ENCODE measurements around the gene DSG2. TPM values are rescaled to one million over a fixed set of nuclear protein-coding genes. Genes with fewer than 3 reads are reported as not detected.

The DSG2 gene
- total and polyA plus RNA-seq, 9 donors, result 13.7 to 43.7 (median 21.9) TPM

DNA sequence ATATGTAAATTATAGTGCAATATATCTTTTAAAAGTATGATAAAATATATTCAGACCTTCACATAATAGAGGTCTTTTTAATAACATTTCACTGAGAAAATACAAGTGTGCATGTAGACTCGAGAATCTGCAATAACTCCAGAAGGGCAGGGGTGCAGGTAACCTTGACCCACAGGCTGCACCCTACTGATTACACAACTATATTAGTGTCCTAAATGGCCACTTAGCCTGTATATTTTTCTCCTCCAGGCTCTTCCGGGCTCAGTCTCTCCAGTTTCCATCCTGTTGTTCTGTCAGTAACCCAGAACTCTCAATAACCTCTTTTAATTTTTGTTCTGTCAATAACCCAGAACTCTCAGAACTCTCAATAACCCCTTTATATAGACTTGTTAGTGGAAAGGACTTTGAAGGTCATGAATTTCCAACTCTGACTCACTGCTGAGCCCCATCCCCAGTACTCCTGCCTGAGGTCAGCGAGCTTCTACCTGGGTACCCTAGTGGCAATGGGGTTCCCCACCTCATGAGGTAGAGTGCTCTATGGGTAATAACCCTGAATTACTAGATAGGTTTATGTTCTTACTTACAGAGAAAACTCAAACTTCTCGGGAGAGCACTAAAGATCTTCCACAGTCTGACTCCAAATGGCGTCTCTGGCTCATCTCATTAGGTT is 85.3 kb downstream of the DSG2 start:
- intact Hi-C loops (cut with DNase I), result no loop called here
- H3K4me1 ChIP-seq (ENCODE audit: insufficient read depth), result no peaks in the 10 kb centered on the region
- no peak overlapping the region for H3K4me3 ChIP-seq
- DNase-seq, result no peak
- 85 to 93% (median 90%) methylated on average over 5 of the region's 5 CpGs for WGBS, 3 donors
- no peaks in the 10 kb centered on the region for H3K9me3 ChIP-seq
- H3K27me3 ChIP-seq, result no peaks in the 10 kb centered on the region
- no peak overlapping the region for H3K27ac ChIP-seq
- no peak for TF ChIP-seq EP300 (IDR thresholded peaks at IDR 0.05)
- no peak for TF ChIP-seq CTCF (IDR thresholded peaks at IDR 0.05)
- TF ChIP-seq POLR2A (IDR thresholded peaks at IDR 0.05), result no peak
- no peaks in the 10 kb centered on the region for H3K36me3 ChIP-seq

DNA sequence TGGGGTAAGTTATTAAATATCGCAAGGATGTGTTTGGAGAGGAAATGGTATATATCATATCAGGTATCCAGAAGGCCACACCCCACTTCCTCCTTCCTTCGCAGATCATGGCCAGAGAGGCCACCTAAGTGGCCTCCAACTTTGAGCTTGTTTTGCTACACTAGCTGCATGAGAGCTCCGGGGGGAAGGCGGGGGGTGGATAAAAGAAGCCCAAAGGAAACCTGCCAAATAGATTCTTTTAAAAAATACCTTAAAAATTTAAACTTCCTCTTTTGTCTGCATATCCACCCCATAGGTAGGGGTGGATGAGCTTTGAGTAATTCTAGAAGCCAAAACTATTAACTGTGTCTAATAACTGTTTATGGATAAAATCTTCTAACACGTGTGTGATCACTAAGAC is 88.0 kb downstream of the DSG2 start:
- Histone ChIP-seq H3K36me3 (no peaks in the 10 kb centered on the region), H3K9me3 (no peaks in the 10 kb centered on the region), H3K4me3 (no peak overlapping the region), H3K4me1 (ENCODE audit: insufficient read depth) (no peaks in the 10 kb centered on the region), H3K27ac (no peak overlapping the region), H3K27me3 (no peaks in the 10 kb centered on the region)
- DNase-seq, result no peak
- no peak for TF ChIP-seq POLR2A (IDR thresholded peaks at IDR 0.05)
- no peak for TF ChIP-seq EP300 (IDR thresholded peaks at IDR 0.05)
- TF ChIP-seq CTCF (IDR thresholded peaks at IDR 0.05), result no peak
- WGBS, 3 donors, result 90 to 93% (median 93%) methylated on average over 5 of the region's 5 CpGs
- intact Hi-C loops (cut with DNase I), result no loop called here

- DNase-seq, result no peak
- Histone ChIP-seq H3K4me3 (no peak overlapping the region), H3K27ac (no peak overlapping the region), H3K4me1 (ENCODE audit: insufficient read depth) (no peaks in the 10 kb centered on the region), H3K27me3 (no peaks in the 10 kb centered on the region), H3K9me3 (no peaks in the 10 kb centered on the region), H3K36me3 (no peaks in the 10 kb centered on the region)
- TF ChIP-seq CTCF (IDR thresholded peaks at IDR 0.05) (no peak), EP300 (IDR thresholded peaks at IDR 0.05) (no peak)
- WGBS, 3 donors, result 47 to 58% (median 57%) methylated on average over 5 of the region's 5 CpGs
- intact Hi-C loops (cut with DNase I), result no loop called here
Measured at GRCh38 chr18:31586616-31587015, 88.6 kb downstream of the DSG2 start.

- intact Hi-C loops (cut with DNase I), result no loop called here
- Histone ChIP-seq H3K9me3 (no peaks in the 10 kb centered on the region), H3K27ac (no peak overlapping the region), H3K4me1 (ENCODE audit: insufficient read depth) (no peaks in the 10 kb centered on the region), H3K27me3 (no peaks in the 10 kb centered on the region), H3K36me3 (no peaks in the 10 kb centered on the region), H3K4me3 (no peak overlapping the region)
- no peak for TF ChIP-seq EP300 (IDR thresholded peaks at IDR 0.05)
- no peak for TF ChIP-seq POLR2A (IDR thresholded peaks at IDR 0.05)
- TF ChIP-seq CTCF (IDR thresholded peaks at IDR 0.05), result no peak
- whole genome bisulfite sequencing, 3 donors, result 75 to 80% (median 79%) methylated on average over 4 of the region's 4 CpGs
- no peak for DNase-seq
Measured at GRCh38 chr18:31587529-31587928, 89.6 kb downstream of the DSG2 start.

Data from ovary (tissue), 9 donors.